ENCODE measurements around the gene SLC37A3.
"Not testable (repeated sequence)": the region's sequence is repeated elsewhere in the genome, so short reads cannot be mapped to it uniquely, and the experiment has no call there.

Gene SLC37A3

DNA sequence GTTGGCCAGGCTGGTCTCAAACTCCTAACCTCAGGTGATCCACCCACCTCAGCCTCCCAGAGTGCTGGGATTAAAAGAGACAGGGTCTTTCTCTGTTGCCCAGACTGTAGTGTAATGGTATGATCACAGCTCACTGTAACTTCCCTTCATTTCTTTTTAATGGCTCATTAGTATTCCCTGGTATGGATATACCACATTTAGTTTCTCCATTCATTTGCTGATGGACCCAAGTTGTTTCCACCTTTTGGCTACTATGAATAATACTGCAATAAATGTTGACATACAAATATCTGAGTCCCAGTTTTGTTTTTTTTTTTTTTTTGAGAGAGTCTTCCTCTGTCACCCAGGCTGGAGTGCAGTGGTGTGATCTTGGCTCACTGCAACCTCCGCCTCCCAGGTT is 59.4 kb downstream of the SLC37A3 start:
- not testable (repeated sequence) for H3K4me3 ChIP-seq (ENCODE audit: low read depth in 1 of 2, low read length in 2 of 2); H3K9ac ChIP-seq (ENCODE audit: low read length); H3K27me3 ChIP-seq (ENCODE audit: control insufficient read depth in 1 of 2, insufficient read depth in 2 of 2, low read length in 2 of 2); H3K9me3 ChIP-seq (ENCODE audit: low read length); H3K4me1 ChIP-seq (ENCODE audit: insufficient read depth, low read length); H3K27ac ChIP-seq (ENCODE audit: low read depth, low read length)
- H3K36me3 ChIP-seq (ENCODE audit: insufficient read depth, low read length): peaks cover 20% of the 10 kb centered on the region

DNA sequence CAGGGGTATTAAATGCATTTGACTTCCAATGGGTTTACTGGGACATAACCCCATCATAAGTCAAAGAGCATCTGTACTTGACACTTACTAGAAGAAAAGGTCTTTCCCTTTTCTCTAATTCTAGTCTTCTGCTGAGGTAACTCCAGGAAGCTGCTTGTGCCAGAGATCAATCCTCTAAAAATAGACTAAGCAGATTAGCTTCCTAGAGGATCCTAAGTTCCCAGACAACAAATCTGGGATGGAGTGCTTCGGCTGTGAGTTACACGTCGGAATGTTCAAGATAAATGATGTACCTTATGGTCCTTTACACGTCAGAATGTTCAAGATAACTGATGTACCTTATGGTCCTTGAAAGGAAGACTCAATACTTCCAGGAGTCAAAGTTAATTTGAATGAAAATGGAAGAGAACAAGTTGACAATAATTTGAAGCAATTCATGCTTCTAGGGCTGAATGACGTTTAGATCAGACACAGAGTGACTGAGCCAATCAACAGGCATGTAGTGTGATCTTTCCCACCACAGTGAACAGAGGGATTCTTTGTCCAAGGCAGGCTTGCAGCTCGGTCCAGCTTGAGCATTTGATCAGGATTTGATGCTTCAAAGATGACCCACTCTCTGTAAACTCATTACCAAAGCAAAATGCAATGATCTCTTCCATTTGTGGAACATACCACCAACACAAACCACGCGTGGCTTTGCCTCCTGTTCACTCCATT is 63.8 kb downstream of the SLC37A3 start:
- no peak overlapping the region for H3K27ac ChIP-seq (ENCODE audit: low read depth, low read length)
- no peak overlapping the region for H3K9ac ChIP-seq (ENCODE audit: low read length)
- no peak overlapping the region for H3K4me3 ChIP-seq (ENCODE audit: low read depth in 1 of 2, low read length in 2 of 2)
- peaks cover 13% of the 10 kb centered on the region for H3K36me3 ChIP-seq (ENCODE audit: insufficient read depth, low read length)
- H3K27me3 ChIP-seq (ENCODE audit: control insufficient read depth in 1 of 2, insufficient read depth in 2 of 2, low read length in 2 of 2): no peaks in the 10 kb centered on the region
- no peaks in the 10 kb centered on the region for H3K4me1 ChIP-seq (ENCODE audit: insufficient read depth, low read length)
- H3K9me3 ChIP-seq (ENCODE audit: low read length): no peaks in the 10 kb centered on the region

DNA sequence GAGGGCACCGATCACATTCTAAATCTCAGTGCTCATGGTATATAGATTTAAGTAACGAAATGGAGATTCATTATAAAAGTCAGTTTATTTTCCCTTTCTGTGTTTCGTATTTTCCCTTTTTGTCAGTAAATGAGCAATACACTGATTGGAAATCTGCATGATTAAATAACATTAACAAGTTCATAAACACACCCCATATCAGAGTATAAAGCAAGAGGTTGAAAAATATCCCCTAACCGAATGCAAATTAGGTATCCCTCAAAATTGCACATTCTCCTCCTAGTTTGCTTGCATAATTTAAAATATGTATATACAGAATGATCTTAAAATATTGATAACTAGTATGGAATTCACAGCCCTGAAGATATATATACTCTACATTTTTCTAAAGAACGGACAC is 64.6 kb downstream of the SLC37A3 start:
- H3K4me3 ChIP-seq (ENCODE audit: low read depth in 1 of 2, low read length in 2 of 2): no peak overlapping the region
- H3K9ac ChIP-seq (ENCODE audit: low read length): no peak overlapping the region
- H3K27me3 ChIP-seq (ENCODE audit: control insufficient read depth in 1 of 2, insufficient read depth in 2 of 2, low read length in 2 of 2): no peaks in the 10 kb centered on the region
- no peaks in the 10 kb centered on the region for H3K9me3 ChIP-seq (ENCODE audit: low read length)
- peaks cover 13% of the 10 kb centered on the region for H3K36me3 ChIP-seq (ENCODE audit: insufficient read depth, low read length)
- H3K27ac ChIP-seq (ENCODE audit: low read depth, low read length): no peak overlapping the region
- no peaks in the 10 kb centered on the region for H3K4me1 ChIP-seq (ENCODE audit: insufficient read depth, low read length)

DNA sequence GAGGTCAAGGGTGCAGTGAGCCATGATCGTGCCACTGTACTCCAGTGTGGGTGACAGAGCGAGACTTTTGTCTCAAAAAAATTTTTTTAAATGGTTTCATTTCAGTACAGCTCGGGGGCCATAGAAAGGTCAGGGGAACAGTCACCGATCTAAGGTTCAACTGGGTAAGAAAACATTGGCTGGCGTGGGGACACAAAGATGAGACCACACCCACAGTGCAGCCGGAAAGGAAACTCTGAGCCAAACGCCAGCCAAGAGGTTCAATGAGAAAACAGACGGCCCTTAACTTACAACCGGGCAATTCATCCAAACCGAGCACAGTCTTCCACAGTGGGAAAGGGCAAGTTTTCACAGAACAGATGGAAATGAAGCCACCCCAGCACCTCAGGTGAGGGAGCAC is 65.1 kb downstream of the SLC37A3 start:
- H3K36me3 ChIP-seq (ENCODE audit: insufficient read depth, low read length): peaks cover 13% of the 10 kb centered on the region

DNA sequence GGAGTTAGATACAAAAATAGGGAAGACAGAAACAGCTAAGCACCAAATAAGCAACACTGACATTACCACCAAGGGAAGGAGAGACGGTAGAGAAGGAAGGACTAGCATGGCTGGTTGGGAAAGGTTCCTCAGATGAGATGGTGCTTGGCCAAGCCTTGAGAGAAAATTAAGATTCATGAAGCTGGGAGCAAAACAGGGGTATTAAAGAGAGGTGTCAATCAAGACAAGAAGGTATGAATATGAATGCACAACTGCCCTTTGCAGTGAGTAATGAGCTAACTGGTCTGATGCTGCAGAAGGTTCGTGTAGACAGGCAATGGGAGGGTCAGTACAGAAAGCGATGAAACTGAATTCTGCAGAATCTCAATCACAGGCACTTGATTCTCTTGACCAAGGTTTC is 67.7 kb downstream of the SLC37A3 start:
- Histone ChIP-seq H3K9ac (ENCODE audit: low read length) (no peak overlapping the region), H3K4me3 (ENCODE audit: low read depth in 1 of 2, low read length in 2 of 2) (no peak overlapping the region)

More for the DNA sequence above, 65.1 kb downstream of the SLC37A3 start:
- Histone ChIP-seq H3K9me3 (ENCODE audit: low read length) (no peaks in the 10 kb centered on the region), H3K9ac (ENCODE audit: low read length) (no peak overlapping the region), H3K27me3 (ENCODE audit: control insufficient read depth in 1 of 2, insufficient read depth in 2 of 2, low read length in 2 of 2) (no peaks in the 10 kb centered on the region), H3K4me3 (ENCODE audit: low read depth in 1 of 2, low read length in 2 of 2) (no peak overlapping the region), H3K4me1 (ENCODE audit: insufficient read depth, low read length) (no peaks in the 10 kb centered on the region), H3K27ac (ENCODE audit: low read depth, low read length) (no peak overlapping the region)

DNA sequence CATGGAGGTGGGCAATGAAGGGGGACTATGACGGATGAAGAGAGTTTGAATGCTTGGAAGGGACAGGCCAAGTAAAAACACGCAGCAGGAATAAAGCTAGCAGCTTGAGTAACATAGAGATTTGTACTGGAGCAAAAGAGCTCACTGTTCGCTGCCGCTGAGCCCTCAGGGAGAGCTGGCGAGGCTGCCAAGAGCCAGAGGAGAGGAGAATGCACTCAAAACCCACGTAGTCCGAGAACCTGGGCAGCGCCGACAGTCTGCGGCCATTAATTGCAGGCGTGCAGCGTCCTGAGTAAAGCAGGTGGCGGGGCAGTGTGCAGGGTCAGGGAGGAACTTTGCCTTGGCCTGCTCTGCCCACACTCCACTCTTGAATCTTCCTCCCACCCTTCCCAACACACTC is 68.2 kb downstream of the SLC37A3 start:
- Histone ChIP-seq H3K9ac (ENCODE audit: low read length) (no peak overlapping the region), H3K4me3 (ENCODE audit: low read depth in 1 of 2, low read length in 2 of 2) (no peak overlapping the region), H3K9me3 (ENCODE audit: low read length) (no peaks in the 10 kb centered on the region), H3K4me1 (ENCODE audit: insufficient read depth, low read length) (peaks cover 7% of the 10 kb centered on the region), H3K27ac (ENCODE audit: low read depth, low read length) (no peak overlapping the region), H3K36me3 (ENCODE audit: insufficient read depth, low read length) (peaks cover 11% of the 10 kb centered on the region), H3K27me3 (ENCODE audit: control insufficient read depth in 1 of 2, insufficient read depth in 2 of 2, low read length in 2 of 2) (no peaks in the 10 kb centered on the region)

More for the DNA sequence above, 67.7 kb downstream of the SLC37A3 start:
- H3K9me3 ChIP-seq (ENCODE audit: low read length): no peaks in the 10 kb centered on the region
- H3K4me1 ChIP-seq (ENCODE audit: insufficient read depth, low read length): peaks cover 5% of the 10 kb centered on the region
- H3K27ac ChIP-seq (ENCODE audit: low read depth, low read length): no peak overlapping the region
- no peaks in the 10 kb centered on the region for H3K27me3 ChIP-seq (ENCODE audit: control insufficient read depth in 1 of 2, insufficient read depth in 2 of 2, low read length in 2 of 2)
- peaks cover 13% of the 10 kb centered on the region for H3K36me3 ChIP-seq (ENCODE audit: insufficient read depth, low read length)

DNA sequence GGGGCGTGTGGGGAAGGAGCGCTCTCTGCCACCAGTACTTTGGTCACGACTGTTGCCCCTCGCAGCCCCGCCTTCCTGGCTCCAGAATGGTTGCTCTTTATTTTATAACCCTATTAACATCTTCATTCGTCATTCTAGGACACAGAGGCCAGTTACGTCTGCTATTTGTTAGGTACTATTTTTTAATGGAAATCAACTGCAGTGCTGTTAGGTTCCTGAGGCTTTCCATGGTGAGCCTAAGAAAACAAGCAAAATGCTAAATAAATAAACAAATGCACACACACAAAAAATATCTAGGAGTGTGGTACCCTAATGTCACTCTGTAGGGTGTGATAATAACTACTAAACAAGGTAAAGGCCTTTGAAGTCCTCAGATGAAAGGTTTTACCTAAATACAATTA is 71.1 kb downstream of the SLC37A3 start:
- no peak overlapping the region for H3K4me3 ChIP-seq (ENCODE audit: low read depth in 1 of 2, low read length in 2 of 2)
- no peaks in the 10 kb centered on the region for H3K36me3 ChIP-seq (ENCODE audit: insufficient read depth, low read length)
- H3K9me3 ChIP-seq (ENCODE audit: low read length): no peaks in the 10 kb centered on the region
- H3K9ac ChIP-seq (ENCODE audit: low read length): no peak overlapping the region
- peaks cover 18% of the 10 kb centered on the region for H3K4me1 ChIP-seq (ENCODE audit: insufficient read depth, low read length)
- H3K27me3 ChIP-seq (ENCODE audit: control insufficient read depth in 1 of 2, insufficient read depth in 2 of 2, low read length in 2 of 2): no peaks in the 10 kb centered on the region
- no peak overlapping the region for H3K27ac ChIP-seq (ENCODE audit: low read depth, low read length)

DNA sequence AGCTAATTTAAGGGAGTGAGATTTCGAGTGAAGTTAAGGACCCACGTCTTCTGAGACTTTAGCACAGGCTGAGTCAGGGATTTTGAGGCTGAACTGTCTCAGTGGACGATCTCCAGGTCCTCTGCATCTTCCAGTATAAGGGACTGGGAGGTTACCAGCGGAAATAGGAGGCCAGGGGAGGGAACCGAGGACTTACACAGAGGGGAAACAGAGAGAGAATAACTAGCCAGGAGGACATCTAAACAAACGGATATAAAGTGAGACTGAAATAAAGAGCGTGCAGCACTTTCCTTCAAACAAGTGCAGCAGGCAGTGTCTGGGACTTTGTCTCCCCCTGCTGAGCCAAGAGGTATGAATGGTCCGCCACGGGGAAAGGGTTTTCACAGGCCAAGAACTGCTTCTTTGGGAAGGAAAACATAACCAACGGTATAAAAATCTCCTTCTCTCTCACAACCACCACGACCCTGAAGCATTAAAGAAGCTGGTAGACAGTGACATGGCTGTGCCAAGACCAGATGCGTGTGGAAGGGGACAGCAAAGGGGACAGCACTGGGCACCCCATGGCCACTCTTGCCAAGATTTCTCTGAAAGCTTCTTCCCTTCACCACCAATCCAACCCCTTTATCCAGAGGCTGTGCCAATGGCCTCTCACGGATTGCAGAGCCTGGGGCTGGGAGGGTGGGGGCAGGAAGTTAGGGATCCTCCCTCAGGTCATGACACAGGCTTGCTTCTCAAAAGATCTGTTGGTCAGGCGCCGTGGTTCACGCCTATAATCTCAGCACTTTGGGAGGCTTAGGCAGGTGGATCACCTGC is 72.0 kb downstream of the SLC37A3 start:
- H3K9ac ChIP-seq (ENCODE audit: low read length): peak overlapping the region; percentile 6
- H3K4me1 ChIP-seq (ENCODE audit: insufficient read depth, low read length): peaks cover 18% of the 10 kb centered on the region
- H3K9me3 ChIP-seq (ENCODE audit: low read length): no peaks in the 10 kb centered on the region
- peak overlapping the region; percentile 64 for H3K27ac ChIP-seq (ENCODE audit: low read depth, low read length)
- no peaks in the 10 kb centered on the region for H3K36me3 ChIP-seq (ENCODE audit: insufficient read depth, low read length)
- peak overlapping the region in 1 of 2 donors; percentile 46 for H3K4me3 ChIP-seq (ENCODE audit: low read depth in 1 of 2, low read length in 2 of 2)
- no peaks in the 10 kb centered on the region for H3K27me3 ChIP-seq (ENCODE audit: control insufficient read depth in 1 of 2, insufficient read depth in 2 of 2, low read length in 2 of 2)

DNA sequence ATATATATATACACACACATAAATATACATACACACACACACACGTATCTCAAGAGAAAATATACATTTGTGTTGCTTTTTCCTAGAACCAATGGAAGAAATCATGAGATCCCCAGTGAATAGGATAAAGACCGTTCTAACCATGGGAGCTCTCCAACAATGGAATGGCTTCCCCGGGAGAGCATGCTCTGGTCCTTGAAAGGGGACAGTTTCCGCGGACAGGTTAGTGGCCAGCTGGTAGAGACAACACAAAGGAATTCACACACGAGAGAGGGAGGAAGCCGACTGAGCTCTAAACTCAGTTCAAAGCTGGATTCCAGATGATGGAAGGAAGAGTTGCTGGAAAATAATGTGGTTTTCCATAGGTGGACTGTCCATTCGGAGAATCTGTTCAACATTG is 72.7 kb downstream of the SLC37A3 start:
- Histone ChIP-seq H3K4me1 (ENCODE audit: insufficient read depth, low read length) (peaks cover 18% of the 10 kb centered on the region), H3K9ac (ENCODE audit: low read length) (peak overlapping the region; percentile 6), H3K36me3 (ENCODE audit: insufficient read depth, low read length) (no peaks in the 10 kb centered on the region), H3K9me3 (ENCODE audit: low read length) (no peaks in the 10 kb centered on the region), H3K27me3 (ENCODE audit: control insufficient read depth in 1 of 2, insufficient read depth in 2 of 2, low read length in 2 of 2) (no peaks in the 10 kb centered on the region), H3K27ac (ENCODE audit: low read depth, low read length) (peak overlapping the region; percentile 64), H3K4me3 (ENCODE audit: low read depth in 1 of 2, low read length in 2 of 2) (peak overlapping the region in 1 of 2 donors; percentile 46)

DNA sequence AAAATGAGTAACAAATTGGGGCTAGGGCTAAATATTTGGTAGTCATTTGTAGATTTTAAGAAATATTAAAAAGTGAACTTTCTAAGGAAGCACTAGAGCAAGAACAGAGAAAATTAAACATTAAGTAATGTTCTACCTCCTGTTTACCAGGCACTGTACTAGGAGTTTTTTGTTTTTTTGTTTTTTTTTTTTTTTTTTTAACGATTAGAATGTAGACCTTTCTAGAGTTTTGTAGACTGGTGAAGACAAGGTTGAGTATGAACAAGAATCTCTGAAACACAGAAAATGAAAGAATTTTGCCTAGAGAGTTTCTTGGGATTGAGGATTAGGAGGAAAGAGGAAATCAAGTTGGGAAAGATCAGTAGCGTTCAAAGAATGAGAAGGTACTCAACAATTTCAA is 73.6 kb downstream of the SLC37A3 start:
- no peak overlapping the region for H3K4me3 ChIP-seq (ENCODE audit: low read depth in 1 of 2, low read length in 2 of 2)
- H3K9ac ChIP-seq (ENCODE audit: low read length): no peak overlapping the region
- H3K4me1 ChIP-seq (ENCODE audit: insufficient read depth, low read length): peaks cover 18% of the 10 kb centered on the region
- H3K9me3 ChIP-seq (ENCODE audit: low read length): no peaks in the 10 kb centered on the region
- no peaks in the 10 kb centered on the region for H3K27me3 ChIP-seq (ENCODE audit: control insufficient read depth in 1 of 2, insufficient read depth in 2 of 2, low read length in 2 of 2)
- peak overlapping the region; percentile 41 for H3K27ac ChIP-seq (ENCODE audit: low read depth, low read length)
- no peaks in the 10 kb centered on the region for H3K36me3 ChIP-seq (ENCODE audit: insufficient read depth, low read length)

DNA sequence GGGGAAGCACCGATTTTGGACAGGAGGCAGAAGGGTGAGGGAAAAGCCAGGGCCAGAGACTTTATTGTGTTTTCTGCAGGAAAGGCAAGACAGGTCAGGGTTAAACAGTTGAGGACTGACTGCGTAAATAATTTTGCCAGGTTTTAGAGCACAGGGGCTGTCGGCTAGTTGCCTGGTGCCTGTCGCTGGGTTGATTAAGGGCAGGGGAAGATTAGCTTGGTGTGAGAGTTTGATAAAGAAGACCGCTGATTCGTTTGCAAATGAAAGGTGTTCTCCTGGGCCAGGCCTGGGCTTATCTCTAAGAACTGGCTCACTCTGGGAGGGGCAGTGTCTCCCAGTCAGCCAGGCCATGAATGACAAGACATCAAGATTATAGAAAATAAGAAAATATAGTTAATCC is 75.6 kb downstream of the SLC37A3 start:
- no peaks in the 10 kb centered on the region for H3K27me3 ChIP-seq (ENCODE audit: control insufficient read depth in 1 of 2, insufficient read depth in 2 of 2, low read length in 2 of 2)
- H3K36me3 ChIP-seq (ENCODE audit: insufficient read depth, low read length): no peaks in the 10 kb centered on the region
- no peak overlapping the region for H3K27ac ChIP-seq (ENCODE audit: low read depth, low read length)
- no peaks in the 10 kb centered on the region for H3K9me3 ChIP-seq (ENCODE audit: low read length)
- peaks cover 18% of the 10 kb centered on the region for H3K4me1 ChIP-seq (ENCODE audit: insufficient read depth, low read length)
- H3K4me3 ChIP-seq (ENCODE audit: low read depth in 1 of 2, low read length in 2 of 2): no peak overlapping the region
- H3K9ac ChIP-seq (ENCODE audit: low read length): no peak overlapping the region
